GM20000 (cell line): Measurements from ENCODE around the gene ISLR2.

ENCODE experiments used
- DNase-seq: peaks from one replicate; pipeline ENCODE4 v3.0.0; 2012; ENCODE audit warnings: low spot score
- TF ChIP-seq, protein P1 (sequence below): IDR thresholded peaks from 2 replicates; pipeline ENCODE4 v1.5.1; 2012; ENCODE audit warnings: mild to moderate bottlenecking, control low read depth; ENCODE audit errors: extremely low read depth, missing control alignments

The ISLR2 gene

GRCh38 chr15:74137537-74137894, 7.1 kb downstream of the ISLR2 start:
- TF ChIP-seq, protein P1, sequence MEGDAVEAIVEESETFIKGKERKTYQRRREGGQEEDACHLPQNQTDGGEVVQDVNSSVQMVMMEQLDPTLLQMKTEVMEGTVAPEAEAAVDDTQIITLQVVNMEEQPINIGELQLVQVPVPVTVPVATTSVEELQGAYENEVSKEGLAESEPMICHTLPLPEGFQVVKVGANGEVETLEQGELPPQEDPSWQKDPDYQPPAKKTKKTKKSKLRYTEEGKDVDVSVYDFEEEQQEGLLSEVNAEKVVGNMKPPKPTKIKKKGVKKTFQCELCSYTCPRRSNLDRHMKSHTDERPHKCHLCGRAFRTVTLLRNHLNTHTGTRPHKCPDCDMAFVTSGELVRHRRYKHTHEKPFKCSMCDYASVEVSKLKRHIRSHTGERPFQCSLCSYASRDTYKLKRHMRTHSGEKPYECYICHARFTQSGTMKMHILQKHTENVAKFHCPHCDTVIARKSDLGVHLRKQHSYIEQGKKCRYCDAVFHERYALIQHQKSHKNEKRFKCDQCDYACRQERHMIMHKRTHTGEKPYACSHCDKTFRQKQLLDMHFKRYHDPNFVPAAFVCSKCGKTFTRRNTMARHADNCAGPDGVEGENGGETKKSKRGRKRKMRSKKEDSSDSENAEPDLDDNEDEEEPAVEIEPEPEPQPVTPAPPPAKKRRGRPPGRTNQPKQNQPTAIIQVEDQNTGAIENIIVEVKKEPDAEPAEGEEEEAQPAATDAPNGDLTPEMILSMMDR, result no peak
- DNase-seq, result no peak

DNA sequence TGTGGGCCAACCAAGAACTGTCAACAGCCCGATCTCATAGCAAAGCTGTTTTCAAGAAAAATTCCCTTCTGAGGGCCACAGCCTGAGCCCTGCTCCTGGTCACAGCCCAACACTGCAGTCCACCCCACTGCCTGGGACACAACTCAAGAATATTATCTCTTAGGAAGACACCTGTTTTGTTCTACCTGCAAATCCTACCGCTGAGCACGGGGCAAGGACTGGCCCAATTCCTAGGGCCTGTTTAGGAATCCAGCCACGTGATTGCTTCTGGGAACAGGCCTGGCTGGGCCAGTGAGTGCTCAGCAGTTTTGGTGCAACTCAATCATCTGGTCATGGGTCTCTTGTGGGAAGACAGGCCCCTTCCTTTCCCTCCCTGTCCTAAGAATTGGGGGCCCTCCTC, 8.3 kb downstream of the ISLR2 start:
- DNase-seq, result no peak

GRCh38 chr15:74141591-74141990, 11.2 kb downstream of the ISLR2 start:
- TF ChIP-seq, protein P1, result no peak

More for the DNA sequence above, 8.3 kb downstream of the ISLR2 start:
- TF ChIP-seq, protein P1, result no peak

GRCh38 chr15:74144153-74144775, 13.9 kb downstream of the ISLR2 start:
- TF ChIP-seq, protein P1, result no peak
- no peak for DNase-seq

More at GRCh38 chr15:74141591-74141990, 11.2 kb downstream of the ISLR2 start:
- no peak for DNase-seq

DNA sequence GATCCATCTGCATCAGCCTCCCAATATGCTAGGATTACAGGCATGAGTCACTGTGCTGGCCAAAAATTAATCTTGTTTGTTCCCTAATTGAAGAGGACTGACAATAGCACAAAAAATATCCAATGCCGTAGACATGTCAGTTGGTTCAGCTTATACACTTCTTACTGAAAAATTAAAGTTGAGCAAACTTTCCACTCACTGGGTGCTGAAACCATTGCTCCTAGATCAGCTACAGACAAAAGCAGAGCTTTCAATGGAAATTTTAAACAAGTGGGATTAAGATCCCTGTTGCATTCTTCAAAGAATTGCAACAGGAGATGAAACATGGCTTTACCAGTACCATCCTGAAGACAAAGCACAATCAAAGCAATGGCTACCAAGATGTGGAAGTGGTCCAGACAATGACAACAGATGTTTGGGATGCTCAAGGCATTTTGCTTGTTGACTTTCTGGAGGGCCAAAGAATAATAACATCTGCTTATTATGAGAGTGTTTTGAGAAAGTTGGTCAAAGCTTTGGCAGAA, 16.0 kb downstream of the ISLR2 start:
- TF ChIP-seq, protein P1, result no peak
- DNase-seq, result no peak

DNA sequence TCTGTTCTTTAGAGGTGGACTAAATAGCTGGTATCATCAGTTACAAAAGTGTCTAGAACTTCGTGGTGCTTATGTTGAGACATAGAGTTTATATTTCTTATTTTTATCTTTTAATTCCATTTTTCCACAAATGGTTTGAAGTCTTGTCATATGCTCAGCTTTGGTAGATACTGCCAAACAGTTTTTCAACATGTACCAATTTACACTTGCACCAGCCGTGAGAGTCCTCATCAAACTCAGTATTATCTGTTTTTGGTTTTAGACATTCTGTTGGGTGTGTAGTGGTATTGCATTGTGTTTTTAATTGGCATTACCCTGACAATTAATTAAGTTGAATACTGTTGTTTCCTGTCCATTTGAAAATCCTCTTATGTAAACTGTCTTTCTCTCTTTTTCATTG, 16.7 kb downstream of the ISLR2 start:
- DNase-seq, result no peak
- TF ChIP-seq, protein P1, result no peak

GRCh38 chr15:74155766-74156417, 25.5 kb downstream of the ISLR2 start:
- TF ChIP-seq, protein P1, result no peak
- DNase-seq, result no peak
